Activated CD4-positive, CD25-positive, alpha-beta regulatory T cell treated with anti-CD3 and anti-CD28 coated beads, Interleukin-2, amount 50 U/mL, for 72 hours (primary cell): ENCODE results near the gene ZNF697.
"Not testable (repeated sequence)": the region's sequence is repeated elsewhere in the genome, so short reads cannot be mapped to it uniquely, and the experiment has no call there.

Experiments used
- DNase-seq: peaks from one replicate; pipeline ENCODE4 v3.0.0; 2021

Gene ZNF697

GRCh38 chr1:119600561-119600960, 47.5 kb downstream of the ZNF697 start:
- DNase-seq: no peak

- no peak for DNase-seq
Measured at GRCh38 chr1:119595606-119596005, 52.5 kb downstream of the ZNF697 start.

GRCh38 chr1:119595168-119595567, 52.9 kb downstream of the ZNF697 start:
- no peak for DNase-seq

GRCh38 chr1:119594376-119594775, 53.7 kb downstream of the ZNF697 start:
- DNase-seq: no peak

GRCh38 chr1:119593805-119594204, 54.3 kb downstream of the ZNF697 start:
- no peak for DNase-seq

- DNase-seq: no peak
Measured at GRCh38 chr1:119590393-119590792, 57.7 kb downstream of the ZNF697 start.

- no peak for DNase-seq
Measured at GRCh38 chr1:119588621-119589020, 59.4 kb downstream of the ZNF697 start.

- DNase-seq: no peak
Measured at GRCh38 chr1:119587341-119587740, 60.7 kb downstream of the ZNF697 start.

- not testable (repeated sequence) for DNase-seq
Measured at GRCh38 chr1:119585801-119586200, 62.3 kb downstream of the ZNF697 start.

GRCh38 chr1:119582801-119583200, 65.3 kb downstream of the ZNF697 start:
- no peak for DNase-seq

- not testable (repeated sequence) for DNase-seq
Measured at GRCh38 chr1:119581076-119581475, 67.0 kb downstream of the ZNF697 start.

GRCh38 chr1:119573886-119574285, 74.2 kb downstream of the ZNF697 start:
- no peak for DNase-seq

GRCh38 chr1:119569930-119570622, 78.0 kb downstream of the ZNF697 start:
- not testable (repeated sequence) for DNase-seq
